DND-41 (cell line): ENCODE measurements around the gene SGPL1.

Experiments used
- EZH2 ChIP-seq: IDR thresholded peaks from 3 replicates; pipeline ENCODE4 v1.6.1; 2012; ENCODE audit warnings: borderline replicate concordance, low read depth, mild to moderate bottlenecking, moderate library complexity, low read length, inconsistent platforms; ENCODE audit not compliant: severe bottlenecking
- TF ChIP-seq, protein P1 (sequence below): IDR thresholded peaks from 2 replicates; pipeline ENCODE4 v1.5.1; 2012; ENCODE audit warnings: borderline replicate concordance, low read length, moderate library complexity, mild to moderate bottlenecking; ENCODE audit not compliant: poor library complexity, severe bottlenecking; ENCODE audit errors: extremely low read depth

DNA sequence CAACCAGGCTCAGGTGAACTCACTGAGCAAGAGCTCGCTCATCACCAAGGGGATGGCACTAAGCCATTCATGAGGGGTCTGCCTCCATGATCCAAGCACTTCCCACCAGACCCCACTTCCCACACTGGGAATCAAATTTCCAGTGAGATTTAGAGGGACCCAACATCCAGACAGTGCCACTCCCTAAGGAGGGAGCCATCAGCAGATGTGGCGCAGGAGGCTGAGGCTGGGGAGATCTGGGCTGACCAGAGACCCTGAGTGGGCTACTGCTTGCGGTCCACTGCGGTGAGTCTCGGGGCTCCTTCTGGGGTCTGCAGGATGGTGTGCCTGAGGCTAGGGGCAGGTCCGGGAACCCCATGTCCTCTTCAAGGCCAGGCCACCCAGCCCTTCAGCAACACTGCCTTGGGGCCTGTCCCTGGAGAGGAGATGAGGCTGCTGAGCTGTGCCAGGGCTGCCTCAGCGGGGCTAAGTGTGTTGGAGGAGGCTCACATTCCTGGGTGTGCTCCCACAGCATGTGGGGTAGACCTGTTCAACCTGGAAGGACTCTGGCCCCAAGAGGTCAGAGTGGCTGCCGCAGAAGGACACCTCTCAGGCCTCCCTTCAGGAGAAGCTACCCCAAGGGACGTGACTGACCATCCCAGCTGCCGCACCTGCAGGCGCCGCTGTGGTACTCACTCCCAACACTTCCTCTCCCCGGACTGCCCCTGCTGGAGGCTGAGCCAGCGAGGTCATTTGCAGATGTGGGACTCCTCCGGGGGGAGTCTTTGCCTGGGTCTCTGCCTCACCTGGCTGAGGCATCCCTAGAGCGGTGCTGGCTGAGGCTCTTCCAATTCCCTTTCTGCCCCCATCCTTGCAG is 95.0 kb downstream of the SGPL1 start:
- no peak for TF ChIP-seq EZH2
- TF ChIP-seq, protein P1, sequence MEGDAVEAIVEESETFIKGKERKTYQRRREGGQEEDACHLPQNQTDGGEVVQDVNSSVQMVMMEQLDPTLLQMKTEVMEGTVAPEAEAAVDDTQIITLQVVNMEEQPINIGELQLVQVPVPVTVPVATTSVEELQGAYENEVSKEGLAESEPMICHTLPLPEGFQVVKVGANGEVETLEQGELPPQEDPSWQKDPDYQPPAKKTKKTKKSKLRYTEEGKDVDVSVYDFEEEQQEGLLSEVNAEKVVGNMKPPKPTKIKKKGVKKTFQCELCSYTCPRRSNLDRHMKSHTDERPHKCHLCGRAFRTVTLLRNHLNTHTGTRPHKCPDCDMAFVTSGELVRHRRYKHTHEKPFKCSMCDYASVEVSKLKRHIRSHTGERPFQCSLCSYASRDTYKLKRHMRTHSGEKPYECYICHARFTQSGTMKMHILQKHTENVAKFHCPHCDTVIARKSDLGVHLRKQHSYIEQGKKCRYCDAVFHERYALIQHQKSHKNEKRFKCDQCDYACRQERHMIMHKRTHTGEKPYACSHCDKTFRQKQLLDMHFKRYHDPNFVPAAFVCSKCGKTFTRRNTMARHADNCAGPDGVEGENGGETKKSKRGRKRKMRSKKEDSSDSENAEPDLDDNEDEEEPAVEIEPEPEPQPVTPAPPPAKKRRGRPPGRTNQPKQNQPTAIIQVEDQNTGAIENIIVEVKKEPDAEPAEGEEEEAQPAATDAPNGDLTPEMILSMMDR = no peak
